AG09309 (cell line): ENCODE results near the gene MTCH1.
"Not testable (repeated sequence)": the region's sequence is repeated elsewhere in the genome, so short reads cannot be mapped to it uniquely, and the experiment has no call there.

Experiments
- DNase-seq: peaks from one replicate; pipeline ENCODE4 v3.0.0-alpha.2; 2010; ENCODE audit warnings: low read depth
- H3K4me3 ChIP-seq: 2 replicates; pipeline ENCODE4 v1.5.1; 2011; ENCODE audit warnings: mild to moderate bottlenecking, low read depth, low read length, moderate library complexity; ENCODE audit not compliant: control insufficient read depth
- TF ChIP-seq, protein P1 (sequence below): IDR thresholded peaks from 2 replicates; pipeline ENCODE4 v1.5.1; 2011; ENCODE audit warnings: mild to moderate bottlenecking, low read depth, low read length, inconsistent platforms; ENCODE audit not compliant: insufficient read depth, control insufficient read depth; ENCODE audit errors: missing control alignments

MTCH1 gene

DNA sequence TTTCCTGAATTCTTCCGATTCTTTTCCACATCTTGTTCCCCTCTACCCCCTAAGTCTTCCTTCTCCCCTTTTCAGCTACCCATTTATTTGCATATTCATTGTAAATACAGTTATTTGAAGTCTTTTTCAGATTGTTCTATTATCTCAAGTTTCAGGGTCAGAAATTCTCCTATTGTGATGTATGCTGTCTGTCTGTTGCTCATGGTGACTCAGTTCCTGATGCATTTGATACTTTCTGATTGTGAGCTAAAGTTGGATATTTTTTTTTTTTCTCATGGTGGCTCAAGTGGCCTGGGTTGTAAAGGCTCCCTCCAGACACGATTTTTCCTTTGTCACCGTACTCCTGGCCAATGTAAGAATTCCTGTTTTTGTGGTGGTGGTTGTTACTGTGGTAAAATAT, 36.4 kb downstream of the MTCH1 start:
- H3K4me3 ChIP-seq: no peak overlapping the region
- TF ChIP-seq, protein P1, sequence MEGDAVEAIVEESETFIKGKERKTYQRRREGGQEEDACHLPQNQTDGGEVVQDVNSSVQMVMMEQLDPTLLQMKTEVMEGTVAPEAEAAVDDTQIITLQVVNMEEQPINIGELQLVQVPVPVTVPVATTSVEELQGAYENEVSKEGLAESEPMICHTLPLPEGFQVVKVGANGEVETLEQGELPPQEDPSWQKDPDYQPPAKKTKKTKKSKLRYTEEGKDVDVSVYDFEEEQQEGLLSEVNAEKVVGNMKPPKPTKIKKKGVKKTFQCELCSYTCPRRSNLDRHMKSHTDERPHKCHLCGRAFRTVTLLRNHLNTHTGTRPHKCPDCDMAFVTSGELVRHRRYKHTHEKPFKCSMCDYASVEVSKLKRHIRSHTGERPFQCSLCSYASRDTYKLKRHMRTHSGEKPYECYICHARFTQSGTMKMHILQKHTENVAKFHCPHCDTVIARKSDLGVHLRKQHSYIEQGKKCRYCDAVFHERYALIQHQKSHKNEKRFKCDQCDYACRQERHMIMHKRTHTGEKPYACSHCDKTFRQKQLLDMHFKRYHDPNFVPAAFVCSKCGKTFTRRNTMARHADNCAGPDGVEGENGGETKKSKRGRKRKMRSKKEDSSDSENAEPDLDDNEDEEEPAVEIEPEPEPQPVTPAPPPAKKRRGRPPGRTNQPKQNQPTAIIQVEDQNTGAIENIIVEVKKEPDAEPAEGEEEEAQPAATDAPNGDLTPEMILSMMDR: no peak
- no peak for DNase-seq

DNA sequence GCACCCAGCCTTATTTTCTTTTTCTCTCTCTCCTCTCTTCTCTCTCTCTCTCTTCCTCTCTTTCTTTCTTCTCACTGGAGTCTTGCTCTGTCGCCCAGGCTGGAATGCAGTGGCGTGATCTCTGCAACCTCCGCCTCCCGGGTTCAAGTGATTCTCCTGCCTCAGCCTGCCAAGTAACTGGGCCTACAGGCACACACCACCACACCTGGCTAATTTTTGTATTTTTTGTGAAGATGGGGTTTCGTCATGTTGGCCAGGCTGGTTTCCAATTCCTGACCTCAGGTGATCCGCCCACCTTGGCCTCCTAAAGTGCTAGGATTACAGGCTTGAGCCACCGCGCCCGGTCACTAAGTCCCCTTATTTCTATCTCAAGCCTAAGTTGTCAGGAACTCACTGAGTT, 36.9 kb downstream of the MTCH1 start:
- H3K4me3 ChIP-seq, DNase-seq: not testable (repeated sequence)

DNA sequence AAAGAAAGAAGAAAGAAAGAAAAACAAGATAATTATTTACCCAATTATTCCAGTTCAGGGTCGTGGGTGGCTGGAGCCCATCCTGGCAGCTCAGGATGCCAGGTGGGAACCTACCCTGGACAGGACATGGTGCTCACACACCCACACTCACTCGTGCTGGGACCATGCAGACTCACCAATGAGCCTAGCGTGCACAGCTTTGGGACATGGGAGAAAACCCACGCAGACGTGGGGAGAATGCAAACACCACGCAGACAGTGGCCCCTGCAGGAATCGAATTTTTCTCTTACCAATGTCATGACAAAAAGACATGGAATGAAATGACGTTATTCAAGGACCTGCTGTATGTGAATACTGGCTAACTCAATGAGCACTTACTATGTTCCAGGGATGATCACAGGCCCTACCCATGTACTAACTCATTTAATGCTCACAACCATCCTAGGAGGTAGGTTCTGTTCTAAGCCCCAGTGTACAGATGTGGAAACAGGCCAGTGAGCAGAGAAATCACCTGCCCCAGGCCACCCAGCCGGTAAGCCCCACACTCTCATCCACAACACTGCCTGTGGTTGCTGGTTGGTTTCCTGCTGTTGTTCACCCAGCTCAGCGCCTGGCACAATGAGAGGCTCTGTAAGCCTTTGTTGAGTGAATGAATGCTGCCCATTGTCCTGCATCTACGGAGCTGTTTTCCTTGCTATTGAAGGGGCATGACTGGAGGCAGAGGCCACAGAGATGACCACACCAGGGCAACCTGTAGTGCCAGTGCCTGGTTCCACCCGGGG, 38.2 kb downstream of the MTCH1 start:
- TF ChIP-seq, protein P1: no peak
- DNase-seq: no peak
- no peak overlapping the region for H3K4me3 ChIP-seq

DNA sequence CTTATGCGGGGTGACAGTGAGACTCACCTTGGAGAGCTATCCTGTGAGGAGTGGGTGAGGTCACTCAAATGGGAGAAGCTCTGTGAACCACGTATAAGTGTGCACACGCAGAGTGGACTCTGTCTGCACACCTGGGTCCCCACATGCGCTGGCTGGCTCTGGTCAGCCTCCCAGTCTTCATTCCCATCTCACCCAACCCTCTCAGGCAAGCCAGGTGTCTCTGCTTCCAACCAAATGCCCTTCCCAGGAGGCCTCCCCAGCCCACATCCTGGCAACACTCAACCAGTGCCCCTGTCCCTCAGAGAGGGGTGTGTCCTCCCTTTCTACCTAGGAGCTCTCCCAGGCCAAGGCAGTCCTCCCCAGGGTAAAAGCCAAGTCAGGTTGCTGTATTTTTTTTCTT, 39.5 kb downstream of the MTCH1 start:
- DNase-seq: no peak
- no peak overlapping the region for H3K4me3 ChIP-seq
- TF ChIP-seq, protein P1: no peak

DNA sequence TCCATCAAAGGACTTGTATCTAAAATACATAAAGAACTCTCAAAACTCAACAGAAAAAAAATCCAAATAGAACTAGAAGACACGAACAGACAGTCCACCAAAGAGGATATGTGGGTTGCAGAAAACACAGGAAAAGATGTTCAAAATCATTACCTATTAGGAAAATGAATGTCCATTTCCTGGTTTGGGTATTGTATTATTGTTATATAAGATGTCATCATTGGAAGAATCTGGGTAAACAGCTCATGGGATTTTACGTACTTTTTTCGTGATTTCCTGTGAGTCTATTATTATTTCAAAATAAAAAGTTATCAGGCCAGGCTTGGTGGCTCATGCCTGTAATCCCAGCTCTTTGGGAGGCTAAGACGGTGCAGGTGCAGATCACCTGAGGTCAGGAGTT, 40.7 kb downstream of the MTCH1 start:
- TF ChIP-seq, protein P1: no peak
- H3K4me3 ChIP-seq: no peak overlapping the region
- DNase-seq: no peak

DNA sequence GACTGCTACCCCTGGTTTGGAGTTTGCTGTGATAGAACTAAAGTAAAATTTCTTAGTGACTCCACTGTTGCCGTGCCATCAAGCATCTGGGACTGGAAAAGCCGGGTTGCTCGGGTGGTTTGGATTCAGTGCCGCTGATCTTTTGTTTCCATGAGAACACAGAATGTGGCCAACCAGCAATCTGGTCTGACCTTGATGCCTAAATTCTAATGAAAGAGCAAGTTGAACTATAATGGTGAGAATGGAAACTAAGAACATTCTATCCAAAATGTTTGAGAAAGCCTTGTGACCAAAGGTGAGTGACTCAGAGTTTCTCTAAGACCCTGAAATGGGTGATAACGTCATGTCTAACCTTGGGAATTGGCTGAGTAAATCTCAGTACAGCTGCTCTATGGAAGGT, 41.3 kb downstream of the MTCH1 start:
- DNase-seq: no peak
- H3K4me3 ChIP-seq: no peak overlapping the region
- TF ChIP-seq, protein P1: no peak

DNA sequence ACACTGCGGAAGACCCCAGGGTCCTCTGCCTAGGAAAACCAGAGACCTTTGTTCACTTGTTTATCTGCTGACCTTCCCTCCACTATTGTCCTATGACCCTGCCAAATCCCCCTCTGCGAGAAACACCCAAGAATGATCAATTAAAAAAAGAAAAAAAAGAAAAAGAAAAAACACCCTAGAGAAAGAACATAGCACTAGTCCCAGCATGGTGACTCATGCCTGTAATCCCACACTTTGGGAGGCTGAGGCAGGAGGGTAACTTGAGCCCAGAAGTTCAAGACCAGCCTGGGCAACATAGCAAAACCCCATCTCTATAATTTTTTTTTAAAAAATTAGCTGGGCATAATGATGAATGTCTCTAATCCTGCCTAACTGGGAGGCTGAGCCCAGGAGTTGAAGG, 43.7 kb downstream of the MTCH1 start:
- not testable (repeated sequence) for H3K4me3 ChIP-seq

DNA sequence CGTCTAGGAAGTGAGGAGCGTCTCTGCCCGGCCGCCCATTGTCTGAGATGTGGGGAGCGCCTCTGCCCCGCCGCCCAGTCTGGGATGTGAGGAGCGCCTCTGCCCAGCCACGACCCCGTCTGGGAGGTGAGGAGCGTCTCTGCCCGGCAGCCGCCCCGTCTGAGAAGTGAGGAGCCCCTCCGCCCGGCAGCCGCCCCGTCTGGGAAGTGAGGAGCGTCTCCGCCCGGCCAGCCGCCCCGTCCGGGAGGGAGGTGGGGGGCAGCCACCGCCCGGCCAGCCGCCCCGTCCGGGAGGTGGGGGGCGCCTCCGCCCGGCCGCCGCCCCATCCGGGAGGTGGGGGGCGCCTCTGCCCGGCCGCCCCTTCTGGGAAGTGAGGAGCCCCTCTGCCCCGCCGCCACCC, 44.4 kb downstream of the MTCH1 start:
- not testable (repeated sequence) for H3K4me3 ChIP-seq, DNase-seq

More for the DNA sequence above, 43.7 kb downstream of the MTCH1 start:
- not testable (repeated sequence) for DNase-seq
